ENCODE data around the gene LRRC47.

The LRRC47 gene

DNA sequence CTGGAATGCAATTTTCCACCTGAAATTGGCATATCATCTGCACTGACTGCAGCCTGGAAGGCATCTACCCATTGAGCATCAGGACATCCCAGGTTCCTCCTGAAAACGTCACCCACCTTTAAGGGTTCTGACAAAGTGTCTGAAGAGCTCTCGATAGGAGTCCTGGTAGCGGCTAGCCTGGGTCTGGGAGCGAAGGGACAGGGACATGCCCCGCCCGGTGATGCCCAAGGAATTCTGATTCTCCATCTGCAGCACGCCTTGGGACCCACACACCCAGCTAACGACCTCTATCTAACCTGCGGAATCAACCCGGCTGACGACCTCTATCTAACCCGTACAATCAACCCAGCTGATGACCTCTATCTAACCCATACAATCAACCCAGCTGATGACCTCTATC is 57.4 kb downstream of the LRRC47 start:
- DNase-seq (ENCODE audit: low read depth), result no peak
- H3K4me3 ChIP-seq (ENCODE audit: low read depth, low read length), result no peak overlapping the region
- TF ChIP-seq, protein P1, sequence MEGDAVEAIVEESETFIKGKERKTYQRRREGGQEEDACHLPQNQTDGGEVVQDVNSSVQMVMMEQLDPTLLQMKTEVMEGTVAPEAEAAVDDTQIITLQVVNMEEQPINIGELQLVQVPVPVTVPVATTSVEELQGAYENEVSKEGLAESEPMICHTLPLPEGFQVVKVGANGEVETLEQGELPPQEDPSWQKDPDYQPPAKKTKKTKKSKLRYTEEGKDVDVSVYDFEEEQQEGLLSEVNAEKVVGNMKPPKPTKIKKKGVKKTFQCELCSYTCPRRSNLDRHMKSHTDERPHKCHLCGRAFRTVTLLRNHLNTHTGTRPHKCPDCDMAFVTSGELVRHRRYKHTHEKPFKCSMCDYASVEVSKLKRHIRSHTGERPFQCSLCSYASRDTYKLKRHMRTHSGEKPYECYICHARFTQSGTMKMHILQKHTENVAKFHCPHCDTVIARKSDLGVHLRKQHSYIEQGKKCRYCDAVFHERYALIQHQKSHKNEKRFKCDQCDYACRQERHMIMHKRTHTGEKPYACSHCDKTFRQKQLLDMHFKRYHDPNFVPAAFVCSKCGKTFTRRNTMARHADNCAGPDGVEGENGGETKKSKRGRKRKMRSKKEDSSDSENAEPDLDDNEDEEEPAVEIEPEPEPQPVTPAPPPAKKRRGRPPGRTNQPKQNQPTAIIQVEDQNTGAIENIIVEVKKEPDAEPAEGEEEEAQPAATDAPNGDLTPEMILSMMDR (IDR thresholded peaks at IDR 0.05; ENCODE audit: insufficient read depth, low read depth, low read length, missing control alignments), result no peak

DNA sequence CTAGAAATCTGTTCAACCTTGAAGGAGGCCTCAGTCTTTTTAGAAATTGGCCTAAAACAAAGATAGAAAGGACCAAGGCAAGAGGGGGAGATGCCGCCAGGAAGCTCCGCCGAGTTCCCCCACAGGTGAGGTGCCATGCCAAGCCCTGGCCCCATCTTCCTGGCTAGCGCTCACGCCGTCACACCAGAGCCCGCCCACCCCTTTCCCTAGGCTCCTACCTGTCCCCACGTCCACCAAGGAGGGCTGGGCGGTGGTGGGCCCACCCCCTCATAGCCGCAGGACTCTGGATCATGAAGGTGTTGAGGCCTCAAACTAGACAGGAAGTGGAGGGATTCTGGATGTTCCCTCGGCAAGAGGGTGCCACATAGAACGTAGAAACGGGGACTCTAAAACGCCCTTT is 59.6 kb downstream of the LRRC47 start:
- no peak overlapping the region for H3K4me3 ChIP-seq (ENCODE audit: low read depth, low read length)
- TF ChIP-seq, protein P1 (IDR thresholded peaks at IDR 0.05; ENCODE audit: insufficient read depth, low read depth, low read length, missing control alignments), result no peak

DNA sequence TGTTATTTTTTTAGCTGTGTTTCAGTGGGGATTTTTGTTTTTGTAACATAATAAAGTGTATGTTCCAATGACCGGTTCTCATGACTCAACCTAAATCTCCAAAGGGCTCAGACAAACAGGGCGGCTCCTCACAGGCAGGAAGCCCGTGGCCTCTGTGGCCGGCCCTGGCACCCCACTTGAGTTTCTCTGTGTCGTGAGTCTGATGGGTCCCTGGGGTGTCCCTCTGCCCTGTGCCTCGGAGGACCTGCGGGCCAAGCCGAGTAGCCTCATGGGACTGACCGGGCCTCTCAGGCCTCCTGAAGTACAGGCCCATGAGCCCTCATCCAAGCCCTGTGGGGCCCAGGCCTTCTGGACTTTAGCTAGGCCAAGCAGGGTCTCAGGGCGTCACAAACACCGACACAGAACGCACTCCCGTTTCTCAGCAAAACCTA is 60.2 kb downstream of the LRRC47 start:
- DNase-seq (ENCODE audit: low read depth), result no peak
- H3K4me3 ChIP-seq (ENCODE audit: low read depth, low read length), result no peak overlapping the region
- TF ChIP-seq, protein P1 (IDR thresholded peaks at IDR 0.05; ENCODE audit: insufficient read depth, low read depth, low read length, missing control alignments), result no peak

More for the DNA sequence above, 59.6 kb downstream of the LRRC47 start:
- no peak for DNase-seq (ENCODE audit: low read depth)

DNA sequence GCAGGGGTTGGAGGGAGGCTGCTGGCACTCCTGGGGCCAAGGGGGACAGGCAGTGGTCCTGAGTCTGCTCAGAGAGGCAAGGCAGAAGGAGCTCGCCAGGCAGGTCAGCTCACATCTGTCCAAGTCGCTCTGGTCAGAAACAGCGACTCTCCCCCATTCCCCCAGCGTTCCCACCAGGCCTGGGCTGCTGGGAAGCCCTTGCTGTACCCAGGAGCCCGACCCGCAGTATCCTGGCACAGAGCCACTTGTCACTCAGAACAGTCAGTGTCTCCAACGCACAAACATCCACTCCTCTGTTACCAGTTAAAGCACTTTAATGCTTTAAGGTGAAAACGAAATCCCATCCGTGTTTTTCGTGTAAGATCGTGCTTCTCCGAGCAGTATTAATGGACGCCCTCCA is 60.6 kb downstream of the LRRC47 start:
- TF ChIP-seq, protein P1 (IDR thresholded peaks at IDR 0.05; ENCODE audit: insufficient read depth, low read depth, low read length, missing control alignments), result no peak
- no peak overlapping the region for H3K4me3 ChIP-seq (ENCODE audit: low read depth, low read length)
- DNase-seq (ENCODE audit: low read depth), result no peak

DNA sequence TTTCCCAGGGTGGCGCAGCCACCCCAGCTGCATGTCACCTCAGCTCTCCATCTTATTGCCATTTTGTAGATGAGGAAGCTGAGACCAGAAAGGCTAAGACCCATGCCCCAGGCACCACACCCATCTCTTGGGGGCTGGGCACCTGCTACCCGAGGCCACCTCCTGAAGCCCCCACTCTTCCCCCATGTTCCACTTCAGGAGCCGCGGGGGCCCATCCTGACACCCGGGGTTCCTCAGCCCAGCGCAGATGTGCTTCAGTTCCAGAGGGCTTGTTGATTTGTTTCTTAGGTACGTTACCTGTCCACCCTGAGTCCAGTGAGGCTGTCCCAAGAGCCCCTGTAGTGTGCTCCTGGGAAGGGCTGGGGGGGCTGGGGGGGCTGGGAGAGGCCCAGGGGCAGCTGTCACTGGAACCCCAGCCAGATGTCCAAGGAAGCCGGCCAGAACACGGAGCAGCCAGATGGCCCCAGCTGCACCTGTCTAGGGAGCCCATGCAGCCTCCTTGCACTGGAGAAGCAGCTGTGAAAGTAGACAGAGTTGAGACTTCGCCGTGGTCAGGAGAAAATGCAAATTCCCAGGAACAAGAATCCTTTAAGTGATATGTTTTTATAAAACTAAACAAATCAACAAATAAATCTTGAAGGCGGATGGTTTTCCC is 61.1 kb downstream of the LRRC47 start:
- H3K4me3 ChIP-seq (ENCODE audit: low read depth, low read length), result no peak overlapping the region
- DNase-seq (ENCODE audit: low read depth), result no peak
- TF ChIP-seq, protein P1 (IDR thresholded peaks at IDR 0.05; ENCODE audit: insufficient read depth, low read depth, low read length, missing control alignments), result no peak

DNA sequence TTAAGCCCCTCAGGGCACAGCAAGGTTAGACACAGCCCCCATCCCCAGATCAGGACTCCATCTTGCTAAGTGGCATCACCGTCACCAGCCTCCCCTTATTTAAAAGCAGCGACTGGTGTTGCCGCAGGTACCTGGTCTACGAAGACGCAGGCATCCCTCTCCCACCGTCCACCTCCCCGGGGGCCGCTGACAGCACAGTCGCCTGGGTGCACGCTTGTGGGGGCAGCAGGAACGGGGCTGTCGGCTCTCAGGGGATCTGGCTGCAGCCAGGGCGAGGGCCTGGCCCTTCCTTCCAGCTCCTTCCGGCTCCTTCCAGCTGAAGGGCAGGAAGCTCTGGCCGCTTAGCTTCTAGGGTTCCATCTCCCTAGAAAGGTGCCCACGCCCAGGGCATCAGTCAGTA is 61.7 kb downstream of the LRRC47 start:
- no peak overlapping the region for H3K4me3 ChIP-seq (ENCODE audit: low read depth, low read length)
- no peak for DNase-seq (ENCODE audit: low read depth)
- TF ChIP-seq, protein P1 (IDR thresholded peaks at IDR 0.05; ENCODE audit: insufficient read depth, low read depth, low read length, missing control alignments), result no peak
